HFF-Myc (cell line): ENCODE data around the gene STARD13.

Source experiments
- DNase-seq: peaks from one replicate; pipeline ENCODE4 v3.0.0-alpha.2; 2011; ENCODE audit warnings: low read depth; ENCODE audit errors: extremely low read depth
- H3K4me3 ChIP-seq: replicated peaks from 2 replicates; pipeline ENCODE4 v1.5.1; 2011; ENCODE audit warnings: low read depth, mild to moderate bottlenecking, control low read depth, low read length
- TF ChIP-seq, protein P1 (sequence below): IDR thresholded peaks from 2 replicates; pipeline ENCODE4 v1.5.1; 2012; ENCODE audit warnings: mild to moderate bottlenecking, low read depth, low read length, control low read depth; ENCODE audit errors: missing control alignments

Gene STARD13

DNA sequence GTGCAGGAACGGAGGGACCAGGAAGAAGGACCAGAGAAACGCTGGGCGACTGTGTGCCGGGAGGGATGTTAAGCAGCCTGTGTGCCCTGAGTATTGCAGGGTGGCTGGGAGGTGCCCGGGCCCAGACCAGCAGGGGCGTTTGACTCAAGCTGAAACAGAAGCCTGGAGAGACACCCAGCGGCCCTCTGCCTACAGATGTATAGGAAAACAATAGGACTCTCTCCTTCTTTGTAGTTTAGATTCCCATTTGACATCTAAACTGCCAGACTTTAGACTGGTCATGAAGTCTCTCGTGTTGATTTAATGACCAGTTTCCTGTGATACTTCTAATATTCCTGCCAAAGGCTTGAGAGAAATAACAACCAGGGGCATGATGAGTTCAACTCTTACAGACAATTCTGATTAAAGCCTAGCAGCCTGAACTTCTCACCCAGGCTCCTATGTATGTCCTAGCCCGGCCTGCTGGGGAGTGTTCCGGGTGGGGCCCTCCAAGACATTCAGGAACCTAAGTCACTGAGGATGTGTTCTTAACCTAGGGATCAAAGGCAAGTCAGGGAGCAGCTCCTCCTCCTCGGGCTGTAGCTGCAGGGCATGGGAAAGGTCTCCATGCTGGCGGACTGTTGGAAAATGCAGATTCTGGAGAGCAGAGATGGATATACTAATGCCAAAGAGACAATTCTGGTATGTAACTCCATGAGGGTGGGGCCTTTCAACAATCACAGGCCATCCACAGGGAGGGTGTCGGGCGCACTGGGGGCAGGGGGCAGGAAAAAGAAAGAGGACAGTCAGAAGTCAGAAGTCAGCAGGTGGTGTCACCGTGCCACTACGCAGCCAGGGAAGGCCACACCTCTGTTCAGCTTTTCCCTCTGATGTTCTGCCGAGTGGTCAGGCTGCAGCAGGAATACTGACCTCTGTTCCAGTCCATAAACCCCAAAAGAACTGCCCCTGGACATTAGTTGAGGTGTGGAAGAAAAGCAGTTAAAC is 131.8 kb downstream of the STARD13 start:
- TF ChIP-seq, protein P1, sequence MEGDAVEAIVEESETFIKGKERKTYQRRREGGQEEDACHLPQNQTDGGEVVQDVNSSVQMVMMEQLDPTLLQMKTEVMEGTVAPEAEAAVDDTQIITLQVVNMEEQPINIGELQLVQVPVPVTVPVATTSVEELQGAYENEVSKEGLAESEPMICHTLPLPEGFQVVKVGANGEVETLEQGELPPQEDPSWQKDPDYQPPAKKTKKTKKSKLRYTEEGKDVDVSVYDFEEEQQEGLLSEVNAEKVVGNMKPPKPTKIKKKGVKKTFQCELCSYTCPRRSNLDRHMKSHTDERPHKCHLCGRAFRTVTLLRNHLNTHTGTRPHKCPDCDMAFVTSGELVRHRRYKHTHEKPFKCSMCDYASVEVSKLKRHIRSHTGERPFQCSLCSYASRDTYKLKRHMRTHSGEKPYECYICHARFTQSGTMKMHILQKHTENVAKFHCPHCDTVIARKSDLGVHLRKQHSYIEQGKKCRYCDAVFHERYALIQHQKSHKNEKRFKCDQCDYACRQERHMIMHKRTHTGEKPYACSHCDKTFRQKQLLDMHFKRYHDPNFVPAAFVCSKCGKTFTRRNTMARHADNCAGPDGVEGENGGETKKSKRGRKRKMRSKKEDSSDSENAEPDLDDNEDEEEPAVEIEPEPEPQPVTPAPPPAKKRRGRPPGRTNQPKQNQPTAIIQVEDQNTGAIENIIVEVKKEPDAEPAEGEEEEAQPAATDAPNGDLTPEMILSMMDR, result no peak
- no peak overlapping the region for H3K4me3 ChIP-seq
- no peak for DNase-seq

DNA sequence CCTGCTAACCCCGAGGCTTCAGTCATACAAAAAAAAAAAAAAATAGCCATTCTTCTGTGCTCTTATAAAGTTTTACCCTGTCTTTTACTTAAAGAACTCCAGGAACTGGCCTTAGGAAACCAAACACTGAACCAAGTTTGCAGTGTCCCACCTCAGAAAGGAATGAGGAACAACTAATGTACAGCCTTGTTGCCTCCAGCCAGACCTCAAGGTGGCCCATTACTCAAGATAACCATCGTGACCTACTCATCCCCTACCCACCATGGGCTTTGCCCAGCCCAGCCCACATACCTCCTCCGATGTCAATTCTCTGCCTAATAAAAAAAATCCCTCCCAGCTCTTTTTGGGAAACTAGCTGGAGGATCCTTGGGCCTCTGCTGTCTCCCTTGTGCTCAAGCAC is 133.2 kb downstream of the STARD13 start:
- no peak overlapping the region for H3K4me3 ChIP-seq
- TF ChIP-seq, protein P1, result no peak
- DNase-seq, result no peak

DNA sequence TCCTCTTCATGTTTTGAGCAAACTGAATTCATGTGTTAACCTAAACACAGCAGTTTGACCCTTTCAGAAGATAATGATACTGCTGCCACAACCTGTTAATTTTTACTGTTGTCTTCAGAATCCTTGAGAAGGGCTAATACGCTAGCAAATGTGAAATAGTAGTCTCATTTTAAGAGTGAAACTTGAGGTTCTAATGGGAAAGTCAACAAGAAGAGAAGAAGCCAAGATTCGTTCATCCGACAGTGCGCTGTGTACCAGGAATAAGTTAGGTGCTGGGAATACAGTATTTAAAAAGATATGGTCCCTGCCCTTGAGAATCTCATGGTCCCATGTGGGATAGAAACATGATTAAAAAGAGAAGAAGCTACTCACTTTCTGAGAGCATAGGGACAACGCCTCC is 134.9 kb downstream of the STARD13 start:
- TF ChIP-seq, protein P1, result no peak
- DNase-seq, result no peak
- no peak overlapping the region for H3K4me3 ChIP-seq

DNA sequence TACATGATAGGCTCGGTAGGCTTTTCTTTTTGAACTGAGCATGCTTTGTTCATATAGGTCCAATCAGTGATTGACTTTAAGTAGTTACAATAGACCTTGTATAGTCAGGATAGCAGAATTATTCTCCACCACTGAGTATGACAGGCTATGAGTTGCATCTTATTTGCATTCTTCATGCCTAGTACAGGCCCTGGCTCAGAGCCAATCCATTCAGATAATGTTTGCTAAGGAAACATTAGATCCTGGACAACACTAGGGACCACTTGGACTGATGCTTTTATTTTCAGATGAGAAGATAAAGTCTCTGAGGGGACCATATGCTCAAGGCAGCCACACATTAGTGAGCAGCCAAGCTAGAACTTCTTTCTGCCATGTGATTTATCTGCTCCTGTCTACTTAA is 135.4 kb downstream of the STARD13 start:
- DNase-seq, result no peak
- TF ChIP-seq, protein P1, result no peak
- no peak overlapping the region for H3K4me3 ChIP-seq

DNA sequence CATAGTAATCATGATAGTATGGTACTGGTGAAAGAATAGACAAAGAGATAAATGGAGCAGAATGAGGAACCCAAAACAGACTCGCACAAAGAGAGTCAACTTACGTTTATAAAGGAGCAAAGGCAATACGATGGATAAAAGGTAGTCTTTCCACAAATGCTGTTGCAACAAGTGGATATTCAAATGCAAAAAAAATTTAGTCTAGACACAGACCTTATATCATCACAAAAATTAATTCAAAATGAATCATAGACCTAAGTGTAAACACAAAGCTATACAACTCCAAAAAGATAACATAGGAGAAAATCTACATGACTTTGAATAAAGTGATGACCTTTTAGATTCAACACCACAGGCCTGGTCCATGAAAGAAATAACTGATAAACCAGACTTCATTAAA is 137.7 kb downstream of the STARD13 start:
- H3K4me3 ChIP-seq, result no peak overlapping the region
- TF ChIP-seq, protein P1, result no peak
- DNase-seq, result no peak

DNA sequence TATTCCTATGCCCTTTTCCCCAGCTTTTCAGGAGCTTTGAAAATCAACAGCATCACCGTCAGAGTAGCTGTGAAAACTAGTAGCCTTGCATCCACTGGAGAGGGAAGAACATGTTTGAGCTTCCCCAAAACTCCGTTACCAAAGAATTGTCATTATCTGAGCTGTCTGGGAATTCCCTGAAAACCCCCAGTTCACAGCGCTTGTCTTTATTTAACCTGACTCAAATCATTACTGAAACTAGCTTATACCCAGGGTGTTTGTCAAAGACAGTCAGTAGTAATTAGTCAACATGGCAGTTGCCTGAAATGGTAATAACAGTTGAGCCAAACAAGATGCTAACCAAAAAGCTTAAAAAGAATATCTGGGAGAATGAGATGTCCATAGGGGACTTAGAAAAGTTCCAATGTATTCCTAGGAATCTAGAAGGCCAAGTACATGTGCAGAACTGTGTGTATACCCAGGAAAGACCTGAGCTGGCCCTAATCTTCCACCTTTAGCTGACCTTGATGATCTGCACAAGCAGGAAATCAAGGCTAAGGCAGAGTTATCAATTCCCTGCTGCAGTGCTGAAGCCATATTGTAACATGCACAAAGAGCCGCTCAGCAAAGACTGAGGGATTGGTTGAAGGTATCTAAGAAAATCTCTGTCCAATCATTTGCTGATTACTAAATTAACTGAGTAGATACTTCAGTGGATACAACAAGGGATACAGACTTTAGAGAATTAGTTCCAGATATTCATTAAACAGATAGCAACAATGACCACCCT is 138.5 kb downstream of the STARD13 start:
- no peak overlapping the region for H3K4me3 ChIP-seq
- DNase-seq, result no peak
- TF ChIP-seq, protein P1, result no peak
